Measurements from ENCODE around the gene BICDL1.
"Not testable (repeated sequence)": the region's sequence is repeated elsewhere in the genome, so short reads cannot be mapped to it uniquely, and the experiment has no call there.

BICDL1 gene

GRCh38 chr12:119988472-119989360, at the start of gene BICDL1:
TSS of gene BICDL1 (plus strand) at chr12:119989236. CDS start at chr12:119989869, 633 bp downstream.
- DNase-seq, result peak; percentile 96

GRCh38 chr12:119940897-119941296, 48.1 kb upstream of the BICDL1 start:
- no peak for DNase-seq

GRCh38 chr12:119942386-119942785, 46.6 kb upstream of the BICDL1 start:
- DNase-seq, result no peak

GRCh38 chr12:119946213-119946612, 42.8 kb upstream of the BICDL1 start:
- no peak for DNase-seq

GRCh38 chr12:119949145-119949544, 39.9 kb upstream of the BICDL1 start:
- DNase-seq, result no peak

- DNase-seq, result no peak
Observed at GRCh38 chr12:119949594-119949993, 39.4 kb upstream of the BICDL1 start.

- DNase-seq, result no peak
Observed at GRCh38 chr12:119956047-119956446, 33.0 kb upstream of the BICDL1 start.

GRCh38 chr12:119957135-119957534, 31.9 kb upstream of the BICDL1 start:
- DNase-seq, result no peak

- no peak for DNase-seq
Observed at GRCh38 chr12:119959435-119959834, 29.6 kb upstream of the BICDL1 start.

GRCh38 chr12:119964123-119964522, 24.9 kb upstream of the BICDL1 start:
- no peak for DNase-seq

GRCh38 chr12:119964929-119965328, 24.1 kb upstream of the BICDL1 start:
- DNase-seq, result no peak

- no peak for DNase-seq
Observed at GRCh38 chr12:119980242-119980641, 8.8 kb upstream of the BICDL1 start.

- not testable (repeated sequence) for DNase-seq
Observed at GRCh38 chr12:119980702-119981101, 8.3 kb upstream of the BICDL1 start.

- peak; percentile 26 for DNase-seq
Observed at GRCh38 chr12:119989361-119989730, 310 bp downstream of the BICDL1 start.

GRCh38 chr12:119989731-119990381, 820 bp downstream of the BICDL1 start:
- peak; percentile 71 for DNase-seq

- DNase-seq, result no peak
Observed at GRCh38 chr12:119990382-119990874, 1.4 kb downstream of the BICDL1 start.

- DNase-seq, result no peak
Observed at GRCh38 chr12:119992129-119992705, 3.2 kb downstream of the BICDL1 start.

GRCh38 chr12:119994892-119995658, 6.0 kb downstream of the BICDL1 start:
- DNase-seq, result no peak

GRCh38 chr12:119996417-119996816, 7.4 kb downstream of the BICDL1 start:
- DNase-seq, result no peak

- no peak for DNase-seq
Observed at GRCh38 chr12:119998471-119999245, 9.6 kb downstream of the BICDL1 start.

GRCh38 chr12:120000556-120000955, 11.5 kb downstream of the BICDL1 start:
- DNase-seq, result no peak

Measured in activated gamma-delta T cell treated with Interleukin-2 at 50 U/mL for 16 hours (primary cell).